NCI-H1417 treated with DMSO at 0.1 percent for 48 hours (cell line): ENCODE measurements around the gene CDH13.

ENCODE experiments used
- DNase-seq: peaks from one replicate; lab custom pipeline; 2025; lab: John Stamatoyannopoulos, UW

Gene CDH13

GRCh38 chr16:82748026-82748425 lies 121.3 kb downstream of the CDH13 start:
- no peak for DNase-seq

- DNase-seq: no peak
These were observed 123.3 kb downstream of the CDH13 start for GRCh38 chr16:82750068-82750467.

DNA sequence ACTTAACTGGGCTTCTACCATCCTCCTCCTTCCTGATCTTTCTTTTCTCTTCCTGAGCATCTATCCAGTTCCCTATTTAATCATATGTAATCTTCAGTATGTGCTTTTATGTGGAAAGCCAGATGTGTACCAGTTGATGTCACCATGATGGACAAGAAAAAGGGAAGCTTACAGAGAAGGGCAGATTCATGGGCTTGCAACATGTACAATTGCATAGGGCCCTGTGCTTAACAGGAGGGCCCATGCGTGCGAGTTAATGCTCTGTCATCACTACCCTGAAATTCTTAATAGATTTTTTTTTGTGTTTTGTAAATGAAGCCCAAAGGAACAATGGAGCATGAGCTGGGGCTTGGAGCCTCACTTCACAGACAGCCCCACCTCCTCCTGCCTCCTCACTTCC lies 124.3 kb downstream of the CDH13 start:
- no peak for DNase-seq

- DNase-seq: no peak
These were observed 125.4 kb downstream of the CDH13 start for GRCh38 chr16:82752172-82752571.

DNA sequence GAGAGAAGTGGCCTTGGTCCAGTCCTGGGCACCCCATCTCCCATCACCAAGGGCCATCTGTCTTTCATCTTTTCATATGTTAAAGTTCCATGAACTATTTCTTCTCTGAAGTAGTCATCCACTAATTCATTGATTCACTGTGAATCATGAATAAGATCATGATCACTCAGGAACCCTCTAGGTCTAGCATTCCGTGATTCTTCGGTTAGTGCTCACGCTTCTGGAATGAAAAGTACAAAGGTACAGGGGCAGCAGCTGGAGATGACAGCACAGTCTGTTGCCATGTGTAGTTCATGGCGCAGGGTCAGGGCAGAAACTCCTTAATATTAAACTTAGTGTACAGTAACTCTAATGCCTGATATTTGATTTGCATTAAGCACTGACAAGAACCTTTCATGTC lies 127.1 kb downstream of the CDH13 start:
- DNase-seq: no peak

GRCh38 chr16:82754716-82755513 lies 128.1 kb downstream of the CDH13 start:
- DNase-seq: no peak

DNA sequence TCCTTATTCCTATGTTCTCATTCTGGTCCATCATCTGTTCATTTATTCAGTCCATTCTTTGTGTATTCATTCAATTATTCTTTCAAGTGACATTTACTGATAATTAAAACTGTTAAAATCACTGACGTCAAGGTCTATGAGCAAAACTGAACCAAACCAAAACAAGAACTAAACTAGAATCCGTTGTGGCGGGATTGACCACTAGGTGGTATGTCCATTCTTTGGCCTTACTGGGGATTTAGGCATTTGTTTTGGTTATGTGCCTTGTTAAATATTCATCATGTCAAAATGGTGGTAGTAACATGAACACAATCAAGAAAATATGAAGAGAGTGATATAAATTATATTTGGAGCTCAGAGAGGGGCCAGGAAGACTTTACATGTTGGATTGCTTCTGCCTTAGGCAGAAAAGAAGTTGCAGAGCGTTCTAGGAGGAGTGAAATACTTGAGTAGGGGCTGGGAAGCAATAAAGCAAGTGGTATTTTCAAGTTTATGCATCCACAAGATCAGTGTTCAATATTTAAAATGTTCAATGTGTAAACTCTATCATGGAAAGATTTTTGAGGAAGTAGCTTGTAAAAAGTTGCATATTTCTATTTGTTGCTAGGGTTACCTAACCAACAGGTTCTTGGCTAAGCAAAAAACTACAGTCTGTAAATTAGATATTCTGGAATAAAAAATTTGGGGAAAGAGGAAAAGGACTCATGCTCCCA lies 129.0 kb downstream of the CDH13 start:
- no peak for DNase-seq

- DNase-seq: no peak
These were observed 129.5 kb downstream of the CDH13 start for GRCh38 chr16:82756283-82756599.

- DNase-seq: no peak
These were observed 131.6 kb downstream of the CDH13 start for GRCh38 chr16:82758406-82758805.

DNA sequence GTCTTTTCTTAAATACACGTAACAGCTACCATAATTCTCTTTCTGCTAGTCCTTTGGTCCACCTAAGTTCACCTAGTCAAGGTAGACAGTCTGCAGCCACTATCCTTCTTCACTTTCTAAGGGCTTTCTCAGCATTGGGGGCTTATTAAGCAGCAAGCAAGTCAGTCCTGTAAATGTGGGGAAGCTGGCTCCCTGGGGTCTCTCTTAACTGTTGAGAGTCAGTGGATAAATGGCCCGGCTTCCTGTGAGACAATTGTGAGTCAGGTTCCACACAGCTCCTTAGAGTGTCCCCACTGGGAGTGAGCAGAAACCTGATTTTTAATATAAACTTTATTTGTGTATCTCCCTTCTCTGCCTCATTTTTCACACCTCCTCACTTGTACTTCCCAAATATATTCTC lies 132.1 kb downstream of the CDH13 start:
- no peak for DNase-seq

- DNase-seq: no peak
These were observed 134.5 kb downstream of the CDH13 start for GRCh38 chr16:82761236-82761635.

DNA sequence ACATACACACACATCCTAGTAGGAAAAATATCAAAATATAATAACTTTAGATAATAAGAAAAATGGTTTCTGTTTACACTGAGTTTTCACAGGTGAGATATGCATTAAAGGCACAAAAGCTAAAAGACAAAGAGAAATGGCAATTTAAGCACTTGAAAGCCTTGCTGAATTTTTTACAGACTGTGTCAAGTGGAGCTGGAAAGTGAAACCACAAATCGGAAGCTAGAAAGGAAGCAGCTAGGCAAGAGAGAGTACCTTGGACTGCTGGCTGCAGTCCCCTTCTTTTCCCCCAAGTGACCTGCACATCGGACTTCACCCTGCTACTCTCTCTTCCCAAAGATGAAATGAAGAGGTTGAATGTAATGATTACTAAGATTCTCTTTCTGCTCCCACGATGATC lies 135.1 kb downstream of the CDH13 start:
- DNase-seq: no peak

DNA sequence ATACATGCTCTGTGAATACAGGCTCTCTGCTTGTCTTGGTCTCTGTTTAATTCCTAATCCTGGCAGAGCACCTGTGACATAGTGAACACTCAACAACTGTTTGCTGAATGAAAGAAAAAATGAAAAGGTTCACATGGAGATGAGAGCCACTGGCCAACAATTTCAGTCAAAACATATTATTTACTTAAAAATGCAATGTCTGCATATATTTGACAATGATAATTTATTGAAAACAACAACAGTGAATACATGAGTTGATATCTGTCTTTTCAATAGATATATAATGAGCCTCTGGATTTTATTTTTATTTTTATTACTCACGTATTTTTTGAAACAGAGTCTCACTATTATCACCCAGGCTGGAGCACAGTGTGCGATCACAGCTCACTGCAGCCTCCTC lies 136.6 kb downstream of the CDH13 start:
- no peak for DNase-seq

GRCh38 chr16:82767198-82767597 lies 140.4 kb downstream of the CDH13 start:
- DNase-seq: no peak

DNA sequence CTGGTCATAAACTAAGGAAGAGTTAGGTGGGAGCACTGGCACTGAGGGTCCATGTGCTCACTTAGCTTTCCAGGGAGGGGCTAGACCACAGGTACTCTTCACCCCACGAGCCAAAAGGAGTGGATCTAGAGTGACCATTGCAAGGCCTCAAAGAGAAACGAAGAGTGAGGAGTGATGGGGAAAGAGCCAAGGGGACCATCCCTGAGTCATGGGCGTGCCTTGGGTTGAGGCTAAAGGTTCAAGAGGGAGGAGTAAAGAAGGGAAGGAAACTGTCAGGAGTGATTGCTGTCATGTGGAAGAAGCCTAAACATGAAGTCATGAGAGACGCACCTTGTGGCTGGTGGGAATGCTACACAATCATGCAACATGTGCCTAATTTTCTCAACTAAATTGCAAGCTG lies 141.0 kb downstream of the CDH13 start:
- no peak for DNase-seq

DNA sequence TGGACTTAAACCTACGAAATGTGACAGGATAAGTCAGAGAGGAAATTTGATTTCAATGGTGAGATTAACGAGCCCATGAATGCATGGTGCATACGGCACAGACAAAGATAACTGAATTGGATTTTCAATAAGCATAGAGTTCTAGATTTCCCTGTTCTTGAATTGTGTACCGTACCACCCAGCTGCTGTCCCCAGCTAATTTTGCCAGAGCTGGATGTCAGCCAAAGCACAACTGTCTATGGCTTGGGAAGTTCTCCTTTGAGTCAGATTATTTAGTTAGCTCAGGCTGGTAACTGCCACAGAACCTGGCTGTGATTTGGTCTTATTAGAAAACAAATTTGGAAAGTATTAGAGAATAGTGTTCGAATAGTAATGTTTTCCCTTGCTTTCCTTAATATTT lies 143.1 kb downstream of the CDH13 start:
- no peak for DNase-seq

DNA sequence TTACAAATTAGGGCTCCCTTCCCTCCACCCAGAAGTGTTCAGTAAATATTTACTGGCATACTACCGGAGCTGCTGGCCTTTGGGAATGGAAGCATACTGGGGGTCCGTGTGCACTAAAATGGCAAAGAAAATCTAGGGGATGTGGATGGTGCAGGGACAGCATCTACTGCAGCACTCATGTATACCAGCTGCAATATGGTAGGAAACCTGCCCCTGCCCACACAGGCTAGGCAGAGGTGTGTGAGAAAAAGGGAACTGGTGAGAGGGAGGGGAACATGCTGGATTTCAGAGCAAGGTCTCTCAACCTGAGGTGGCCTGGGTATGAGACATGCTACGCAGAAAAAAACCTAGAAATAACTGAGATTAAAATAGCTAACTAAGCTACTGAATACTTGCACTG lies 145.4 kb downstream of the CDH13 start:
- no peak for DNase-seq

DNA sequence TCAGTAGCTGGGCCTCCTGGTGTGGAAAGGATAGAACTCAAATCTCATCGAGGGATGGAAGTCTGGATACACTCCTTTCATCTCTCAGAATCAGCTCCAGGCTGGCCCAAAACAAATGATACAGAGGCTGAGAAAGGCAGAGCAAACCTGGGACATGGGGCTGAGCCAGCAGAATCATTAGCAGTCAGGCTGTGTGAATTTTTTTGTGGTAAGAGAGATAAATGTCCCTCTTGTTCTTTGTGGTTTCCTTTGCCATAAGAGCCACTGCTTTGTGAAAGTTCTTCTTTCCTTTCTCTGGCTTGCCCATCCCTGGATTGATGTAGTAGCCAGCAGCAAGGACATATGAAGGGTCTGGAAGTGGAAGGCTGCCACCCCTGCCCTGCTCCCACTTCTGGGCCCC lies 146.2 kb downstream of the CDH13 start:
- no peak for DNase-seq

DNA sequence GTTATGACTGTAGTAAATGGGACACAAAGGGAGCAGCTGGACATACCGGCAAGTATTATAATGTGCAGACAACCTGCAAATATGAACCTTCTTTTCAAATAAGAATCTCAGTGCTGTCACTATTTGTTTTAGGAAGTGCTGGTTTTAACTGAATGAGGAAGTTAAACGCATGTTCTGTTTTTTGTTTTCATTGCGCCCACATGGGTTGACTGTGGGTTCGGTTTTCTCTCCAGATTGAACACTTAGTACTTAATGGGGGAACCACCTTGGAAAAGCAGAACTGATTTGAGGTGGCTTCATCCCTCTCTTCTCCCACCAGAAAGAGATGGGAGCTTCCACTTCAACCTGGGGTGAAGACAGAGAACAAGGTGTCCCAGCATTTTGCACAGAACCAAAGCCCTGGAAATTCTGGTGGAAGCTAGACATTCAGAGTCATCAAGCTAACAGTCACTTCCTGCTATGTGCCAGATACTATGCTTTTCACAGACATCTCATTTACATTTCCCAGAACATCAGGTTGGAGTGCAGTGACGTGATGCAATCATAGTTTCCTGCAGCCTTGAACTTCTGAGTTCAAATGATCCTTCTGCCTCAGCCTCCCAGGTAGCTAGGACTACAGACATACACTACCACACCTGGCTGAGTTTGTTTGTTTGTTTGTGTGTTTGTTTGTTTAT lies 149.8 kb downstream of the CDH13 start:
- no peak for DNase-seq

DNA sequence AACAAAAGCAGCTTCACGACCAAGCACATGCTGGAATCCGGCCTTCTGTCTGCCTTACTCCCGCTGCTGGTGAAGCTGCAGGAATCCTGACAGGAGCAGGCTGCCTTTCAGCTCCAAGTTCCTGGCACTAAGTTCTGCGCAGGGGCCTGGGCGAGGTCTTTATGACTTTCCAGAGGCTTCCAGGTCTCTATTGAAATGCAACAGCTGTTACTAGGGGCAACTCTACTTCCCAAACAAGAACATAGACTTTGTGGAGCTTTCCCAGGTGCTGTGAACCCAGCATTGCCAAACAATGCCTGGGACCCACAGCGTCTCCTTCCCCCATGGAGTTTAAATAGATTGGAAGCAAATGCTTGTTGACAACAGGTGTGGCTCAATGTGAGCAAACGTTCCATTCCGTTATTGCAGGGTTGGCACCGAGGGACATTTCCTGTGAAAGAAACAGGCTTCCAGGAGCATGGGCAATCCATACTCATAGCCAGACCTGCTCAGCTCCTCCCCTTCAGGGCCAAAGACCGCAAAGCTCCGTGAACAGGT lies 156.0 kb downstream of the CDH13 start:
- no peak for DNase-seq

- DNase-seq: no peak
These were observed 157.3 kb downstream of the CDH13 start for GRCh38 chr16:82783933-82784572.

DNA sequence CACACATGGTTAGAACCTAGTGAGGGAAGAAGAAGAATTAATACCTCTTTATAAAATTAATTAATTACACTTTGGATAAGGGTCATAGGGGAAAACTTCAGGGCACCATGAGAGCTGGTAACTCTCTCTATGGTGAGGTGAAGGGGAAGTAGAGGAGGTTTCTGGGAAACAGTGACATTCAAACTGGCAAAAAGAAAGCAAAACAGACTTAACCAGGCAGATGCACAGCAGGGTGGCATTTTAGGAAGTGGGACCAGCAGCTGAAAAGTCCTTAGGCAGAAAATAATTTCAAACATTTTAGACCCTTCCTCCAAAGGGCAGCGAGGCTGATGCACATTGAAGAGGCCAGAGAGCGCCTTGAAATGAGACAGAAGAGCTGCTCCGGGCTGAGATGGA lies 157.8 kb downstream of the CDH13 start:
- DNase-seq: no peak

- DNase-seq: no peak
These were observed 161.5 kb downstream of the CDH13 start for GRCh38 chr16:82788225-82788624.
